GM23338 (cell line): Measurements from ENCODE around the gene PHLDB2. TPM values are rescaled to one million over a fixed set of nuclear protein-coding genes. Genes with fewer than 3 reads are reported as not detected.

ENCODE experiments used
- ATAC-seq: fragments of 200-7000 bp; cut with Tn5 transposase; 3 replicates; pipeline ENCODE4 v1.9.1; 2020
- DNase-seq: peaks from one replicate; pipeline ENCODE4 v3.0.0-alpha.2; 2015; ENCODE audit warnings: low spot score
- H2AFZ ChIP-seq: fragments of 200-600 bp; sonication (generic); 2 replicates; pipeline ENCODE4 v1.8.0; 2016; ENCODE audit warnings: antibody characterized with exemption, mild to moderate bottlenecking, moderate library complexity
- H3F3A ChIP-seq: fragments of 200-600 bp; sonication (generic); replicated peaks from 2 replicates; pipeline ENCODE4 v1.8.0; 2017; ENCODE audit warnings: antibody characterized with exemption, mixed run types, low read depth
- H3K27ac ChIP-seq: fragments of 200-600 bp; sonication (generic); 2 replicates; pipeline ENCODE4 v1.6.1; 2016; ENCODE audit warnings: low read depth
- H3K27me3 ChIP-seq: fragments of 200-600 bp; sonication (generic); 2 replicates; pipeline ENCODE4 v1.8.0; 2016; ENCODE audit warnings: mild to moderate bottlenecking, mixed run types, moderate library complexity; ENCODE audit not compliant: insufficient read depth
- H3K36me3 ChIP-seq: fragments of 200-600 bp; sonication (generic); 2 replicates; pipeline ENCODE4 v1.8.0; 2016; ENCODE audit warnings: mild to moderate bottlenecking; ENCODE audit not compliant: insufficient read depth
- H3K4me1 ChIP-seq: fragments of 200-600 bp; sonication (generic); 2 replicates; pipeline ENCODE4 v1.8.0; 2016; ENCODE audit warnings: mild to moderate bottlenecking, moderate library complexity; ENCODE audit not compliant: insufficient read depth
- H3K4me2 ChIP-seq: fragments of 200-600 bp; sonication (generic); 2 replicates; pipeline ENCODE4 v1.7.1; 2017; ENCODE audit warnings: mixed run types
- H3K4me3 ChIP-seq: fragments of 200-600 bp; sonication (generic); 2 replicates; pipeline ENCODE4 v1.6.1; 2016; ENCODE audit warnings: mixed run types
- H3K79me2 ChIP-seq: fragments of 200-600 bp; sonication (generic); replicated peaks from 2 replicates; pipeline ENCODE4 v1.8.0; 2017; ENCODE audit warnings: mild to moderate bottlenecking; ENCODE audit not compliant: insufficient read depth
- H3K9me2 ChIP-seq: fragments of 200-600 bp; sonication (generic); 2 replicates; pipeline ENCODE4 v1.8.0; 2017; ENCODE audit not compliant: insufficient read depth
- H4K20me1 ChIP-seq: fragments of 200-600 bp; sonication (generic); replicated peaks from 2 replicates; pipeline ENCODE4 v1.8.0; 2017; ENCODE audit warnings: mild to moderate bottlenecking; ENCODE audit not compliant: insufficient read depth
- H3K27ac Mint-ChIP-seq: 2 replicates; pipeline ENCODE4 v1.8.0; 2020; ENCODE audit warnings: inconsistent platforms, mild to moderate bottlenecking, moderate library complexity, mixed read lengths
- H3K27me3 Mint-ChIP-seq: 3 replicates; pipeline ENCODE4 v1.8.0; 2022; ENCODE audit warnings: low read depth, mild to moderate bottlenecking, moderate library complexity, mixed read lengths, inconsistent platforms; ENCODE audit not compliant: insufficient read depth, poor library complexity
- H3K36me3 Mint-ChIP-seq: 3 replicates; pipeline ENCODE4 v1.8.0; 2021; ENCODE audit warnings: low read depth, mild to moderate bottlenecking, inconsistent platforms, moderate library complexity, mixed read lengths
- H3K4me1 Mint-ChIP-seq: 3 replicates; pipeline ENCODE4 v1.8.0; 2020; ENCODE audit warnings: mild to moderate bottlenecking, inconsistent platforms, mixed read lengths
- H3K4me3 Mint-ChIP-seq: 3 replicates; pipeline ENCODE4 v1.8.0; 2021; ENCODE audit warnings: moderate library complexity, mild to moderate bottlenecking, inconsistent platforms, mixed read lengths
- H3K9me3 Mint-ChIP-seq: 3 replicates; pipeline ENCODE4 v1.8.0; 2020; ENCODE audit warnings: moderate library complexity, mild to moderate bottlenecking, inconsistent platforms, mixed read lengths
- CREB1 ChIP-seq: fragments of 250-450 bp; sonication (Bioruptor Pico); IDR thresholded peaks from 2 replicates; pipeline ENCODE4 v1.5.0; 2020; ENCODE audit warnings: low read depth, mild to moderate bottlenecking, moderate library complexity
- EZH2 ChIP-seq: fragments of 200-600 bp; sonication (generic); IDR thresholded peaks from one replicate; pipeline ENCODE4 v1.8.0; 2017; ENCODE audit warnings: antibody characterized with exemption, mild to moderate bottlenecking, low read depth; ENCODE audit not compliant: unreplicated experiment
- JUNB ChIP-seq: IDR thresholded peaks from one replicate; pipeline ENCODE4 v1.6.1; 2016; ENCODE audit warnings: antibody characterized with exemption; ENCODE audit not compliant: unreplicated experiment
- NANOG ChIP-seq: IDR thresholded peaks from 2 replicates; pipeline ENCODE4 v1.6.1; 2016; ENCODE audit warnings: antibody characterized with exemption, borderline replicate concordance
- ZNF114 ChIP-seq: fragments of 250-450 bp; sonication (Bioruptor Pico); IDR thresholded peaks from 2 replicates; pipeline ENCODE4 v1.5.0; 2020; ENCODE audit warnings: mild to moderate bottlenecking, moderate library complexity
- ZNF331 ChIP-seq: fragments of 250-450 bp; sonication (Bioruptor Pico); IDR thresholded peaks from 2 replicates; pipeline ENCODE4 v1.5.0; 2020; ENCODE audit warnings: low read depth, mild to moderate bottlenecking, moderate library complexity
- polyA plus RNA-seq: library from polyadenylated mRNA; unstranded; fragments of >200 nt; fragmentation: Nextera tagmentation; extraction: Ambion mirVana; gene quantifications from 2 replicates; pipeline ENCODE4 v1.2.1, GENCODE V29; 2016
- total RNA-seq: library from RNA; depleted of rRNA; stranded (reverse); fragments of >200 nt; shearing (Covaris generic); gene quantifications from 2 replicates; pipeline ENCODE4 v1.2.3, GENCODE V29; 2014
- TF ChIP-seq, protein P1 (sequence below): IDR thresholded peaks from 2 replicates; pipeline ENCODE4 v1.6.1; 2016; ENCODE audit warnings: antibody characterized with exemption
- TF ChIP-seq, protein P2 (sequence below): IDR thresholded peaks from one replicate; pipeline ENCODE4 v1.6.1; 2018; ENCODE audit warnings: antibody characterized with exemption; ENCODE audit not compliant: unreplicated experiment

PHLDB2 gene
- total and polyA plus RNA-seq, 2 experiments from 2014 or later: 19.5 to 33.7 TPM

DNA sequence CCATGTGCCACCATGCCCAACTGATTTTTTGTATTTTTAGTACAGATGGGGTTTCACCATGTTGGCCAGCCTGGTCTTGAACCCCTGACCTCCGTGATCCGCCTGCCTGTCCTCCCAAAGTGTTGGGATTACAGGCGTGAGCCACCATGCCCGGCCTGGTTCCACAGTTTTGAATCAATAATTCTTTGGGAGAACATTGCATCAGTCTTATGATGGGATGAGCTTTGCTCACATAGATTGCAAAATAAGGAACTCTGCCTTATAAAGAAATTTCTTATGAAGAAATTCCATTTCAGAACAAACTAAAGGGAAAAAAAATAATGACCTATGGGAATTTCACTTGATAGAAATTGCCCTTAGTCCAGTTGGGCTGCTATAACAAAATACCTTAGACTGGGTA lies 159.6 kb downstream of the PHLDB2 start:
- peaks cover 5% of the 10 kb centered on the region for H3K9me3 Mint-ChIP-seq
- H2AFZ ChIP-seq: no peak overlapping the region
- ATAC-seq: no peak
- H3K36me3 Mint-ChIP-seq: peaks cover 3% of the 10 kb centered on the region; the same call in 1 of the 3 replicates
- no peaks in the 10 kb centered on the region for H3K79me2 ChIP-seq
- no peak overlapping the region for H3K4me3 ChIP-seq
- H3K36me3 ChIP-seq: no peaks in the 10 kb centered on the region
- H3F3A ChIP-seq: no peaks in the 10 kb centered on the region
- no peaks in the 10 kb centered on the region for H3K27me3 ChIP-seq
- no peak overlapping the region for H3K27ac ChIP-seq
- H3K4me1 Mint-ChIP-seq: peaks cover 8% of the 10 kb centered on the region; the same call in 2 of the 3 replicates
- no peak overlapping the region for H3K27ac Mint-ChIP-seq
- H3K27me3 Mint-ChIP-seq: no peaks in the 10 kb centered on the region
- H3K4me1 ChIP-seq: no peaks in the 10 kb centered on the region; the same call in 1 of the 2 replicates
- TF ChIP-seq EZH2 (no peak), NANOG (no peak), ZNF331 (CRISPR knock-in tag) (no peak), CREB1 (CRISPR knock-in tag) (no peak)
- TF ChIP-seq, protein P1, sequence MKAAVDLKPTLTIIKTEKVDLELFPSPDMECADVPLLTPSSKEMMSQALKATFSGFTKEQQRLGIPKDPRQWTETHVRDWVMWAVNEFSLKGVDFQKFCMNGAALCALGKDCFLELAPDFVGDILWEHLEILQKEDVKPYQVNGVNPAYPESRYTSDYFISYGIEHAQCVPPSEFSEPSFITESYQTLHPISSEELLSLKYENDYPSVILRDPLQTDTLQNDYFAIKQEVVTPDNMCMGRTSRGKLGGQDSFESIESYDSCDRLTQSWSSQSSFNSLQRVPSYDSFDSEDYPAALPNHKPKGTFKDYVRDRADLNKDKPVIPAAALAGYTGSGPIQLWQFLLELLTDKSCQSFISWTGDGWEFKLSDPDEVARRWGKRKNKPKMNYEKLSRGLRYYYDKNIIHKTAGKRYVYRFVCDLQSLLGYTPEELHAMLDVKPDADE: no peak
- TF ChIP-seq, protein P2, sequence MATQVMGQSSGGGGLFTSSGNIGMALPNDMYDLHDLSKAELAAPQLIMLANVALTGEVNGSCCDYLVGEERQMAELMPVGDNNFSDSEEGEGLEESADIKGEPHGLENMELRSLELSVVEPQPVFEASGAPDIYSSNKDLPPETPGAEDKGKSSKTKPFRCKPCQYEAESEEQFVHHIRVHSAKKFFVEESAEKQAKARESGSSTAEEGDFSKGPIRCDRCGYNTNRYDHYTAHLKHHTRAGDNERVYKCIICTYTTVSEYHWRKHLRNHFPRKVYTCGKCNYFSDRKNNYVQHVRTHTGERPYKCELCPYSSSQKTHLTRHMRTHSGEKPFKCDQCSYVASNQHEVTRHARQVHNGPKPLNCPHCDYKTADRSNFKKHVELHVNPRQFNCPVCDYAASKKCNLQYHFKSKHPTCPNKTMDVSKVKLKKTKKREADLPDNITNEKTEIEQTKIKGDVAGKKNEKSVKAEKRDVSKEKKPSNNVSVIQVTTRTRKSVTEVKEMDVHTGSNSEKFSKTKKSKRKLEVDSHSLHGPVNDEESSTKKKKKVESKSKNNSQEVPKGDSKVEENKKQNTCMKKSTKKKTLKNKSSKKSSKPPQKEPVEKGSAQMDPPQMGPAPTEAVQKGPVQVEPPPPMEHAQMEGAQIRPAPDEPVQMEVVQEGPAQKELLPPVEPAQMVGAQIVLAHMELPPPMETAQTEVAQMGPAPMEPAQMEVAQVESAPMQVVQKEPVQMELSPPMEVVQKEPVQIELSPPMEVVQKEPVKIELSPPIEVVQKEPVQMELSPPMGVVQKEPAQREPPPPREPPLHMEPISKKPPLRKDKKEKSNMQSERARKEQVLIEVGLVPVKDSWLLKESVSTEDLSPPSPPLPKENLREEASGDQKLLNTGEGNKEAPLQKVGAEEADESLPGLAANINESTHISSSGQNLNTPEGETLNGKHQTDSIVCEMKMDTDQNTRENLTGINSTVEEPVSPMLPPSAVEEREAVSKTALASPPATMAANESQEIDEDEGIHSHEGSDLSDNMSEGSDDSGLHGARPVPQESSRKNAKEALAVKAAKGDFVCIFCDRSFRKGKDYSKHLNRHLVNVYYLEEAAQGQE: no peak
- no peaks in the 10 kb centered on the region for H4K20me1 ChIP-seq
- DNase-seq: no peak
- no peak overlapping the region for H3K4me3 Mint-ChIP-seq
- H3K4me2 ChIP-seq: no peak overlapping the region
- no peaks in the 10 kb centered on the region for H3K9me2 ChIP-seq

- Histone ChIP-seq H3K27ac (no peak overlapping the region), H3K4me3 (no peak overlapping the region), H3K4me1 (no peaks in the 10 kb centered on the region), H2AFZ (no peak overlapping the region), H4K20me1 (no peaks in the 10 kb centered on the region), H3K27me3 (no peaks in the 10 kb centered on the region), H3K4me2 (no peak overlapping the region), H3K9me2 (no peaks in the 10 kb centered on the region), H3K79me2 (no peaks in the 10 kb centered on the region), H3F3A (no peaks in the 10 kb centered on the region), H3K36me3 (no peaks in the 10 kb centered on the region)
- H3K9me3 Mint-ChIP-seq: peaks cover 5% of the 10 kb centered on the region
- no peaks in the 10 kb centered on the region for H3K27me3 Mint-ChIP-seq
- peaks cover 3% of the 10 kb centered on the region; the same call in 1 of the 3 replicates for H3K36me3 Mint-ChIP-seq
- H3K4me1 Mint-ChIP-seq: peaks cover 8% of the 10 kb centered on the region; the same call in 2 of the 3 replicates
- no peak for DNase-seq
- TF ChIP-seq ZNF114 (CRISPR knock-in tag): no peak
- TF ChIP-seq JUNB: no peak
- no peak overlapping the region for H3K27ac Mint-ChIP-seq
- H3K4me3 Mint-ChIP-seq: no peak overlapping the region
- no peak for ATAC-seq
Observed at GRCh38 chr3:112019716-112020115, 160.7 kb downstream of the PHLDB2 start.
